ENCODE results near the gene MEST.

The MEST gene

GRCh38 chr7:130486114-130486953 is 5.6 kb upstream of the MEST start:
- TF ChIP-seq EZH2 (IDR thresholded peaks at IDR 0.05; ENCODE audit: borderline replicate concordance, low read length): no peak
- peak; percentile 98 for TF ChIP-seq CTCF (IDR thresholded peaks at IDR 0.05; ENCODE audit: low read length)
- peak overlapping the region; percentile 50 for H3K9ac ChIP-seq (ENCODE audit: low read length)
- peaks cover 32% of the 10 kb centered on the region for H3K4me1 ChIP-seq (ENCODE audit: insufficient read depth, low read length, severe bottlenecking)
- H2AFZ ChIP-seq (ENCODE audit: low read length): no peak overlapping the region
- peak overlapping the region; percentile 62 for H3K4me3 ChIP-seq (ENCODE audit: low read depth, low read length, poor library complexity, severe bottlenecking)
- H3K27ac ChIP-seq (ENCODE audit: low read depth, low read length, poor library complexity, severe bottlenecking): no peak overlapping the region
- no peaks in the 10 kb centered on the region; the same call in 1 of the 2 replicates for H3K36me3 ChIP-seq (ENCODE audit: insufficient read depth, low read length)
- H4K20me1 ChIP-seq (ENCODE audit: insufficient read depth, low read length): no peaks in the 10 kb centered on the region
- peaks cover 4% of the 10 kb centered on the region; the same call in 1 of the 2 replicates for H3K27me3 ChIP-seq (ENCODE audit: insufficient read depth, low read length)
- no peaks in the 10 kb centered on the region for H3K9me2 ChIP-seq (ENCODE audit: low read depth, low read length)
- H3F3A ChIP-seq (ENCODE audit: insufficient read depth, low read length): no peaks in the 10 kb centered on the region
- no peaks in the 10 kb centered on the region for H3K9me3 ChIP-seq (ENCODE audit: low read length)
- no peaks in the 10 kb centered on the region for H3K79me2 ChIP-seq (ENCODE audit: insufficient read depth, low read length)
- H3K4me2 ChIP-seq (ENCODE audit: low read length): peak overlapping the region; percentile 63

- Histone ChIP-seq H3K4me2 (ENCODE audit: low read length) (peak overlapping the region; percentile 63), H3K9me2 (ENCODE audit: low read depth, low read length) (no peaks in the 10 kb centered on the region), H3K4me3 (ENCODE audit: low read depth, low read length, poor library complexity, severe bottlenecking) (peak overlapping the region; percentile 62), H3K9ac (ENCODE audit: low read length) (peak overlapping the region; percentile 50), H3K36me3 (ENCODE audit: insufficient read depth, low read length) (no peaks in the 10 kb centered on the region; the same call in 1 of the 2 replicates), H3F3A (ENCODE audit: insufficient read depth, low read length) (no peaks in the 10 kb centered on the region), H3K27ac (ENCODE audit: low read depth, low read length, poor library complexity, severe bottlenecking) (no peak overlapping the region), H2AFZ (ENCODE audit: low read length) (no peak overlapping the region), H3K4me1 (ENCODE audit: insufficient read depth, low read length, severe bottlenecking) (peaks cover 37% of the 10 kb centered on the region), H4K20me1 (ENCODE audit: insufficient read depth, low read length) (no peaks in the 10 kb centered on the region), H3K79me2 (ENCODE audit: insufficient read depth, low read length) (no peaks in the 10 kb centered on the region), H3K27me3 (ENCODE audit: insufficient read depth, low read length) (peaks cover 4% of the 10 kb centered on the region; the same call in 1 of the 2 replicates), H3K9me3 (ENCODE audit: low read length) (no peaks in the 10 kb centered on the region)
- TF ChIP-seq CTCF (IDR thresholded peaks at IDR 0.05; ENCODE audit: low read length) (no peak), EZH2 (IDR thresholded peaks at IDR 0.05; ENCODE audit: borderline replicate concordance, low read length) (no peak)
These were observed 4.9 kb upstream of the MEST start for GRCh38 chr7:130486954-130487436.

- TF ChIP-seq CTCF (IDR thresholded peaks at IDR 0.05; ENCODE audit: low read length) (no peak), EZH2 (IDR thresholded peaks at IDR 0.05; ENCODE audit: borderline replicate concordance, low read length) (no peak)
- H3K4me1 ChIP-seq (ENCODE audit: insufficient read depth, low read length, severe bottlenecking): peaks cover 37% of the 10 kb centered on the region
- H3K9me3 ChIP-seq (ENCODE audit: low read length): peaks cover 10% of the 10 kb centered on the region
- no peaks in the 10 kb centered on the region for H3K79me2 ChIP-seq (ENCODE audit: insufficient read depth, low read length)
- no peak overlapping the region for H3K4me3 ChIP-seq (ENCODE audit: low read depth, low read length, poor library complexity, severe bottlenecking)
- peaks cover 14% of the 10 kb centered on the region; the same call in 1 of the 2 replicates for H3K27me3 ChIP-seq (ENCODE audit: insufficient read depth, low read length)
- H2AFZ ChIP-seq (ENCODE audit: low read length): no peak overlapping the region
- no peaks in the 10 kb centered on the region for H4K20me1 ChIP-seq (ENCODE audit: insufficient read depth, low read length)
- no peak overlapping the region for H3K4me2 ChIP-seq (ENCODE audit: low read length)
- no peak overlapping the region for H3K9ac ChIP-seq (ENCODE audit: low read length)
- peaks cover 9% of the 10 kb centered on the region; the same call in 1 of the 2 replicates for H3K36me3 ChIP-seq (ENCODE audit: insufficient read depth, low read length)
- H3K9me2 ChIP-seq (ENCODE audit: low read depth, low read length): no peaks in the 10 kb centered on the region
- H3K27ac ChIP-seq (ENCODE audit: low read depth, low read length, poor library complexity, severe bottlenecking): no peak overlapping the region
- H3F3A ChIP-seq (ENCODE audit: insufficient read depth, low read length): no peaks in the 10 kb centered on the region
These were observed 3.3 kb upstream of the MEST start for GRCh38 chr7:130488392-130489139.
